HCT116 (cell line): ENCODE data around the gene DOCK1.

Experiments used
- CBX3 ChIP-seq: IDR thresholded peaks from 2 replicates; pipeline ENCODE4 v1.6.1; 2012; ENCODE audit warnings: low read depth
- CTCF ChIP-seq, 3 experiments: fragments of 200-600 bp in 1 of 3; sonication (generic) in 1 of 3; IDR thresholded peaks in 2 of 3; conservative IDR thresholded peaks in 1 of 3; 2 replicates each; pipeline ENCODE4 v1.5.1; 2012 to 2017; ENCODE audit warnings: low read depth in 2 of 3, low read length in 2 of 3, antibody characterized with exemption in 1 of 3, borderline replicate concordance in 1 of 3, control low read depth in 1 of 3, mild to moderate bottlenecking in 1 of 3, mixed read lengths in 1 of 3, mixed run types in 1 of 3, moderate library complexity in 1 of 3; ENCODE audit not compliant: insufficient read depth in 1 of 3
- EGR1 ChIP-seq: IDR thresholded peaks from 2 replicates; pipeline ENCODE4 v1.6.1; 2012; ENCODE audit warnings: low read depth
- ELF1 ChIP-seq: IDR thresholded peaks from 2 replicates; pipeline ENCODE4 v1.6.1; 2012; ENCODE audit warnings: low read depth, borderline replicate concordance
- EZH2 ChIP-seq: fragments of 200-600 bp; sonication (generic); IDR thresholded peaks from 2 replicates; pipeline ENCODE4 v1.6.1; 2017; ENCODE audit warnings: antibody characterized with exemption, mixed run types
- EZH2phosphoT487 ChIP-seq: fragments of 200-600 bp; IDR thresholded peaks from 2 replicates; pipeline ENCODE4 v1.6.1; 2018; ENCODE audit warnings: antibody characterized with exemption, borderline replicate concordance
- MAX ChIP-seq: IDR thresholded peaks from 2 replicates; pipeline ENCODE4 v1.6.1; 2012
- POLR2A ChIP-seq: IDR thresholded peaks from 2 replicates; pipeline ENCODE4 v1.7.0; 2011; ENCODE audit warnings: borderline replicate concordance; ENCODE audit not compliant: insufficient read depth, insufficient read length; ENCODE audit errors: extremely low read depth
- POLR2AphosphoS5 ChIP-seq: IDR thresholded peaks from 2 replicates; pipeline ENCODE4 v1.6.1; 2011; ENCODE audit warnings: mild to moderate bottlenecking, low read depth, low read length, moderate library complexity
- RAD21 ChIP-seq: IDR thresholded peaks from 2 replicates; pipeline ENCODE4 v1.6.1; 2012; ENCODE audit warnings: low read depth, mild to moderate bottlenecking
- REST ChIP-seq: IDR thresholded peaks from 2 replicates; pipeline ENCODE4 v1.6.1; 2012; ENCODE audit warnings: low read depth
- ZFX ChIP-seq: fragments of 450-650 bp; IDR thresholded peaks from 2 replicates; pipeline ENCODE4 v1.6.1; 2017
- ZNF274 ChIP-seq: fragments of 200-500 bp; sonication (Bioruptor generic); IDR thresholded peaks from 2 replicates; pipeline ENCODE4 v1.6.1; 2014; ENCODE audit warnings: mild to moderate bottlenecking, low read depth, low read length, inconsistent platforms

GRCh38 chr10:127374901-127375300, 469.7 kb downstream of the DOCK1 start:
- no peak for TF ChIP-seq CTCF (IDR thresholded peaks at IDR 0.05 in 2 of 3, conservative IDR thresholded peaks at IDR 0.05 in 1 of 3; ENCODE audit: borderline replicate concordance in 1 of 3, insufficient read depth in 1 of 3, low read depth in 2 of 3, low read length in 2 of 3)
- no peak for TF ChIP-seq REST
- TF ChIP-seq POLR2AphosphoS5: no peak
- no peak for TF ChIP-seq POLR2A
- no peak for TF ChIP-seq EZH2
- TF ChIP-seq ZFX: no peak
- TF ChIP-seq EGR1: no peak
- no peak for TF ChIP-seq ZNF274
- TF ChIP-seq MAX: no peak
- no peak for TF ChIP-seq ELF1
- no peak for TF ChIP-seq RAD21
- no peak for TF ChIP-seq CBX3
- no peak for TF ChIP-seq EZH2phosphoT487
